Thyroid gland (tissue), 4 donors: Measurements from ENCODE around the gene GALNT17.

Source experiments
- CTCF ChIP-seq, 6 experiments: fragments of 200-600 bp in 3 of 6; fragments of 450-650 bp in 3 of 6; sonication (generic) in 3 of 6; IDR thresholded peaks; one replicate each; pipeline ENCODE4 v1.5.1; 2016 to 2019; ENCODE audit warnings: antibody characterized with exemption in 6 of 6, mild to moderate bottlenecking in 2 of 6, inconsistent platforms in 1 of 6, moderate library complexity in 1 of 6
- POLR2A ChIP-seq, 2 donors: fragments of 450-650 bp; IDR thresholded peaks; one replicate each; pipeline ENCODE4 v1.6.1; 2017; ENCODE audit warnings: antibody characterized with exemption in 2 of 2, mild to moderate bottlenecking in 2 of 2, moderate library complexity in 1 of 2

GRCh38 chr7:71271203-71271602, 139.3 kb downstream of the GALNT17 start:
- TF ChIP-seq POLR2A (IDR thresholded peaks at IDR 0.05): no peak
- TF ChIP-seq CTCF (IDR thresholded peaks at IDR 0.05): no peak
